Muscle of arm (tissue), 12 donors: ENCODE measurements around the gene DCAF11. TPM values are rescaled to one million over a fixed set of nuclear protein-coding genes. Genes with fewer than 3 reads are reported as not detected.

Experiments used
- DNase-seq: peaks from one replicate; pipeline ENCODE4 v3.0.0-alpha.2; 2013
- polyA plus RNA-seq, 12 donors: library from polyadenylated mRNA; unstranded; fragments of 120-200 nt; gene quantifications; one replicate each; pipeline ENCODE4 v1.2.1, GENCODE V29; 2013; ENCODE audit not compliant: insufficient read length in 12 of 12

Gene DCAF11
- polyA plus RNA-seq, 12 donors, result 35.5 to 53.7 (median 40.5) TPM; not detected in 1

- no peak for DNase-seq
These were observed 22.3 kb downstream of the DCAF11 start for GRCh38 chr14:24136684-24137528.

GRCh38 chr14:24137529-24138395, 23.2 kb downstream of the DCAF11 start:
- DNase-seq, result no peak

GRCh38 chr14:24138396-24139271, 24.1 kb downstream of the DCAF11 start:
- no peak for DNase-seq

- no peak for DNase-seq
These were observed 24.8 kb downstream of the DCAF11 start for GRCh38 chr14:24139272-24139934.

GRCh38 chr14:24141097-24141880, 26.7 kb downstream of the DCAF11 start, which contains the start of gene EMC9:
EMC9 (minus strand) TSS chr14:24141591; CDS start chr14:24141304, 287 bp downstream.
- peak; percentile 99 for DNase-seq

GRCh38 chr14:24143511-24143910, 28.9 kb downstream of the DCAF11 start:
- no peak for DNase-seq

- no peak for DNase-seq
These were observed 29.9 kb downstream of the DCAF11 start for GRCh38 chr14:24144451-24144850.

GRCh38 chr14:24145219-24145618, 30.6 kb downstream of the DCAF11 start:
- DNase-seq, result no peak

- no peak for DNase-seq
These were observed 31.3 kb downstream of the DCAF11 start for GRCh38 chr14:24145690-24146452.

- peak; percentile 92 for DNase-seq
These were observed 31.9 kb downstream of the DCAF11 start, which contains the start of gene PSME2 for GRCh38 chr14:24146453-24146977. PSME2 (minus strand) TSS chr14:24146610; CDS start chr14:24146581, 29 bp downstream.

GRCh38 chr14:24146978-24147760, 32.6 kb downstream of the DCAF11 start, which contains the start of gene RNF31:
RNF31 (plus strand) TSS chr14:24147498; CDS start chr14:24147699, 201 bp downstream.
- DNase-seq, result peak; percentile 99

- DNase-seq, result no peak
These were observed 33.3 kb downstream of the DCAF11 start for GRCh38 chr14:24147761-24148428.

- DNase-seq, result no peak
These were observed 34.9 kb downstream of the DCAF11 start for GRCh38 chr14:24149302-24149969.

- DNase-seq, result no peak
These were observed 35.5 kb downstream of the DCAF11 start for GRCh38 chr14:24150061-24150460.

GRCh38 chr14:24150567-24150966, 36.0 kb downstream of the DCAF11 start:
- no peak for DNase-seq

- DNase-seq, result no peak
These were observed 36.4 kb downstream of the DCAF11 start for GRCh38 chr14:24150993-24151392.
